H9 (cell line): Measurements from ENCODE around the gene TARP.

Experiments used
- DNase-seq: peaks from one replicate; pipeline ENCODE4 v3.0.0-alpha.2; 2017
- H2AFZ ChIP-seq: one replicate; pipeline ENCODE4 v1.6.1; 2013; ENCODE audit warnings: mild to moderate bottlenecking, low read length, control low read depth, moderate library complexity
- H2AK5ac ChIP-seq: 2 replicates; pipeline ENCODE4 v1.6.1; 2013; ENCODE audit warnings: low read length, control low read depth, mixed read lengths; ENCODE audit not compliant: insufficient read length
- H2BK120ac ChIP-seq: one replicate; pipeline ENCODE4 v1.6.1; 2013; ENCODE audit warnings: low read depth, mild to moderate bottlenecking, low read length, control low read depth, inconsistent platforms; ENCODE audit not compliant: poor library complexity, severe bottlenecking
- H2BK12ac ChIP-seq: 2 replicates; pipeline ENCODE4 v1.6.1; 2013; ENCODE audit warnings: low read length, control low read depth, mixed read lengths, low read depth; ENCODE audit not compliant: insufficient read length
- H2BK15ac ChIP-seq: 2 replicates; pipeline ENCODE4 v1.6.1; 2013; ENCODE audit warnings: low read depth, low read length, control low read depth
- H2BK20ac ChIP-seq: one replicate; pipeline ENCODE4 v1.6.1; 2013; ENCODE audit warnings: low read depth, mild to moderate bottlenecking, low read length, control low read depth, inconsistent platforms; ENCODE audit not compliant: poor library complexity, severe bottlenecking
- H2BK5ac ChIP-seq: 2 replicates; pipeline ENCODE4 v1.6.1; 2013; ENCODE audit warnings: low read length, control low read depth, mixed read lengths; ENCODE audit not compliant: insufficient read length
- H3K14ac ChIP-seq: 2 replicates; pipeline ENCODE4 v1.6.1; 2013; ENCODE audit warnings: low read length, control low read depth; ENCODE audit not compliant: insufficient read depth
- H3K18ac ChIP-seq: 2 replicates; pipeline ENCODE4 v1.6.1; 2013; ENCODE audit warnings: low read depth, mild to moderate bottlenecking, mixed read lengths, low read length, control low read depth; ENCODE audit not compliant: insufficient read length
- H3K23ac ChIP-seq: 2 replicates; pipeline ENCODE4 v1.6.1; 2013; ENCODE audit warnings: low read length, control low read depth, mixed read lengths, low read depth; ENCODE audit not compliant: insufficient read length
- H3K23me2 ChIP-seq: 2 replicates; pipeline ENCODE4 v1.6.1; 2013; ENCODE audit warnings: low read depth, mild to moderate bottlenecking, mixed read lengths, low read length, control low read depth; ENCODE audit not compliant: insufficient read length, poor library complexity, severe bottlenecking
- H3K27ac ChIP-seq: 2 replicates; pipeline ENCODE4 v1.5.1; 2013; ENCODE audit warnings: low read length, control low read depth, mixed read lengths, low read depth; ENCODE audit not compliant: insufficient read length
- H3K27me3 ChIP-seq: 2 replicates; pipeline ENCODE4 v1.6.1; 2013; ENCODE audit warnings: low read length, control low read depth, inconsistent platforms; ENCODE audit not compliant: insufficient read depth
- H3K4ac ChIP-seq: 2 replicates; pipeline ENCODE4 v1.6.1; 2013; ENCODE audit warnings: low read depth, mild to moderate bottlenecking, control low read depth, inconsistent platforms, low read length, moderate library complexity
- H3K4me1 ChIP-seq: 2 replicates; pipeline ENCODE4 v1.6.1; 2013; ENCODE audit warnings: low read length, control low read depth, inconsistent platforms; ENCODE audit not compliant: insufficient read depth
- H3K4me2 ChIP-seq: 2 replicates; pipeline ENCODE4 v1.6.1; 2013; ENCODE audit warnings: low read length, control low read depth, mixed read lengths; ENCODE audit not compliant: insufficient read length, insufficient read depth
- H3K56ac ChIP-seq: 2 replicates; pipeline ENCODE4 v1.6.1; 2013; ENCODE audit warnings: low read depth, mild to moderate bottlenecking, mixed read lengths, low read length, control low read depth; ENCODE audit not compliant: insufficient read length
- H3K79me1 ChIP-seq: 2 replicates; pipeline ENCODE4 v1.6.1; 2013; ENCODE audit warnings: low read depth, mild to moderate bottlenecking, moderate library complexity, low read length, control low read depth, inconsistent platforms; ENCODE audit not compliant: insufficient read depth, poor library complexity, severe bottlenecking
- H3K79me2 ChIP-seq: 2 replicates; pipeline ENCODE4 v1.6.1; 2013; ENCODE audit warnings: low read length, control low read depth, inconsistent platforms; ENCODE audit not compliant: insufficient read depth
- H3K9ac ChIP-seq: 2 replicates; pipeline ENCODE4 v1.6.1; 2013; ENCODE audit warnings: low read length, control low read depth, mixed read lengths; ENCODE audit not compliant: insufficient read length; ENCODE audit errors: extremely low read depth
- H3K9me3 ChIP-seq: one replicate; pipeline ENCODE4 v1.6.1; 2013; ENCODE audit warnings: low read depth, low read length, inconsistent platforms; ENCODE audit not compliant: control insufficient read depth
- H3T11ph ChIP-seq: one replicate; pipeline ENCODE4 v1.6.1; 2013; ENCODE audit warnings: mild to moderate bottlenecking, low read length, control low read depth, inconsistent platforms
- H4K20me1 ChIP-seq: one replicate; pipeline ENCODE4 v1.6.1; 2013; ENCODE audit not compliant: control insufficient read depth, insufficient read length, insufficient read depth
- H4K5ac ChIP-seq: 2 replicates; pipeline ENCODE4 v1.6.1; 2013; ENCODE audit warnings: low read depth, mild to moderate bottlenecking, mixed read lengths, low read length, control low read depth; ENCODE audit not compliant: insufficient read length
- H4K8ac ChIP-seq: replicated peaks from 2 replicates; pipeline ENCODE4 v1.6.1; 2013; ENCODE audit warnings: low read length, control low read depth, mixed read lengths, low read depth; ENCODE audit not compliant: insufficient read length
- H4K91ac ChIP-seq: 2 replicates; pipeline ENCODE4 v1.6.1; 2013; ENCODE audit warnings: low read depth, mild to moderate bottlenecking, moderate library complexity, mixed read lengths, low read length, control low read depth; ENCODE audit not compliant: insufficient read length
- H3K27ac Mint-ChIP-seq, 3 experiments: 2 replicates in 2 of 3; 3 replicates in 1 of 3; pipeline ENCODE4 v1.8.0; 2020 to 2021; ENCODE audit warnings: mixed read lengths in 3 of 3, mild to moderate bottlenecking in 1 of 3, moderate library complexity in 1 of 3
- H3K27me3 Mint-ChIP-seq: 2 replicates; pipeline ENCODE4 v1.8.0; 2021; ENCODE audit warnings: low read depth, mild to moderate bottlenecking, moderate library complexity, mixed read lengths
- H3K36me3 Mint-ChIP-seq, 3 experiments: 2 replicates in 2 of 3; 3 replicates in 1 of 3; pipeline ENCODE4 v1.8.0; 2020 to 2021; ENCODE audit warnings: low read depth in 3 of 3, mixed read lengths in 3 of 3; ENCODE audit not compliant: insufficient read depth in 1 of 3
- H3K4me1 Mint-ChIP-seq, 2 experiments: 2 replicates each; pipeline ENCODE4 v1.8.0; 2020; ENCODE audit warnings: mixed read lengths in 2 of 2
- H3K4me3 Mint-ChIP-seq, 2 experiments: 2 replicates in 1 of 2; 3 replicates in 1 of 2; pipeline ENCODE4 v1.8.0; 2020 to 2021; ENCODE audit warnings: mild to moderate bottlenecking in 2 of 2, mixed read lengths in 2 of 2, moderate library complexity in 1 of 2
- H3K9me3 Mint-ChIP-seq, 2 experiments: 2 replicates in 1 of 2; 3 replicates in 1 of 2; pipeline ENCODE4 v1.8.0; 2020; ENCODE audit warnings: mild to moderate bottlenecking in 2 of 2, mixed read lengths in 2 of 2, moderate library complexity in 1 of 2
- WGBS: extraction: QIAGEN DNeasy Blood & Tissue Kit; methylation state at CpG from one replicate; pipeline ENCODE4 v1.1.7; 2013; ENCODE audit warnings: missing lambda C conversion rate, low lambda C conversion rate, mixed read lengths; ENCODE audit not compliant: insufficient read length; ENCODE audit errors: extremely low coverage; 5-methylcytosine and 5-hydroxymethylcytosine counted together
- TF ChIP-seq, protein P1 (sequence below): fragments of 200-600 bp; sonication (generic); conservative IDR thresholded peaks from 3 replicates; pipeline ENCODE4 v1.8.0; 2021; ENCODE audit warnings: antibody characterized with exemption, mild to moderate bottlenecking

Gene TARP

DNA sequence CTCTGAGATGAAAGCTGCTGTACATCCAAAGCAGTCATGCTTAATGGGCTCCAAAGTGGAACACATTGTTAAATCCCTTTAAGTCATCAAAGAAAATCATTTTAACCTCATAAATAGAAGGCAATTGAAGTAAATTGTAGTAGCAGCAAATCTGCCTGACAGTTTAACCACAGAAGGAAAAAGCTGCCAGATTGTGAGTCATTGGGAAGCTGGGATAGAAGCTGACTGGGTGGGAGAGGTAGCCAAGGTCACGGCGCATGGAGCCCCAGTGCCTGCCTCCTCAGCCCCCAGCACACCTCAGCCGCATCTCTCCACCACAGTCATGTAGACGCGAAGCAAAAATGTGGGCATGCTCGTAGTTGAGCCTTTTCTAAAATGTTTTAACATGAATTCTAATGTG lies 44.0 kb downstream of the TARP start:
- no peak overlapping the region for H2BK5ac ChIP-seq
- H3K4me2 ChIP-seq: no peak overlapping the region
- no peak overlapping the region for H3K18ac ChIP-seq
- H3K27me3 ChIP-seq: no peaks in the 10 kb centered on the region
- H3K36me3 Mint-ChIP-seq: peaks cover 2 to 24% (median 22%) of the 10 kb centered on the region in 3 experiments
- H3K4me1 Mint-ChIP-seq: 0 out of 4 replicates have a peak, but pooled peaks cover 0 to 3% of the 10 kb centered on the region in 2 experiments
- H3K23ac ChIP-seq: no peak overlapping the region
- H3K9ac ChIP-seq: no peak overlapping the region
- no peak overlapping the region for H3K4me3 Mint-ChIP-seq
- H3K79me1 ChIP-seq: no peaks in the 10 kb centered on the region
- no peak overlapping the region for H4K5ac ChIP-seq
- H3T11ph ChIP-seq: no peak overlapping the region
- H2BK20ac ChIP-seq: no peak overlapping the region
- H3K27ac Mint-ChIP-seq: peak overlapping the region in 2 of 3 experiments; percentile 29 to 40; a peak in 1 of 7 replicates
- H3K14ac ChIP-seq: no peak overlapping the region
- H3K9me3 ChIP-seq: no peaks in the 10 kb centered on the region
- H3K4me1 ChIP-seq: no peaks in the 10 kb centered on the region
- DNase-seq: no peak
- H2AK5ac ChIP-seq: no peak overlapping the region
- H4K20me1 ChIP-seq: no peaks in the 10 kb centered on the region
- no peak overlapping the region for H3K4ac ChIP-seq
- no peak overlapping the region for H4K91ac ChIP-seq
- no peaks in the 10 kb centered on the region for H3K23me2 ChIP-seq
- no peak overlapping the region for H3K27ac ChIP-seq
- H2BK120ac ChIP-seq: no peak overlapping the region
- no peak overlapping the region for H2AFZ ChIP-seq
- H3K56ac ChIP-seq: no peak overlapping the region
- WGBS: no CpG with 5 or more reads among the region's 6 CpGs
- no peak overlapping the region for H2BK12ac ChIP-seq
- H3K9me3 Mint-ChIP-seq: no peaks in the 10 kb centered on the region
- H2BK15ac ChIP-seq: no peak overlapping the region
- no peak overlapping the region for H4K8ac ChIP-seq
- TF ChIP-seq, protein P1, sequence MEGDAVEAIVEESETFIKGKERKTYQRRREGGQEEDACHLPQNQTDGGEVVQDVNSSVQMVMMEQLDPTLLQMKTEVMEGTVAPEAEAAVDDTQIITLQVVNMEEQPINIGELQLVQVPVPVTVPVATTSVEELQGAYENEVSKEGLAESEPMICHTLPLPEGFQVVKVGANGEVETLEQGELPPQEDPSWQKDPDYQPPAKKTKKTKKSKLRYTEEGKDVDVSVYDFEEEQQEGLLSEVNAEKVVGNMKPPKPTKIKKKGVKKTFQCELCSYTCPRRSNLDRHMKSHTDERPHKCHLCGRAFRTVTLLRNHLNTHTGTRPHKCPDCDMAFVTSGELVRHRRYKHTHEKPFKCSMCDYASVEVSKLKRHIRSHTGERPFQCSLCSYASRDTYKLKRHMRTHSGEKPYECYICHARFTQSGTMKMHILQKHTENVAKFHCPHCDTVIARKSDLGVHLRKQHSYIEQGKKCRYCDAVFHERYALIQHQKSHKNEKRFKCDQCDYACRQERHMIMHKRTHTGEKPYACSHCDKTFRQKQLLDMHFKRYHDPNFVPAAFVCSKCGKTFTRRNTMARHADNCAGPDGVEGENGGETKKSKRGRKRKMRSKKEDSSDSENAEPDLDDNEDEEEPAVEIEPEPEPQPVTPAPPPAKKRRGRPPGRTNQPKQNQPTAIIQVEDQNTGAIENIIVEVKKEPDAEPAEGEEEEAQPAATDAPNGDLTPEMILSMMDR: no peak
- no peaks in the 10 kb centered on the region for H3K79me2 ChIP-seq
- H3K27me3 Mint-ChIP-seq: no peaks in the 10 kb centered on the region
